Measurements from ENCODE around the gene UMODL1.

UMODL1 gene

GRCh38 chr21:42133131-42133530 is 62.0 kb downstream of the UMODL1 start:
- Histone ChIP-seq H3K27me3 (ENCODE audit: control insufficient read depth, insufficient read depth, low read length) (peaks cover 51% of the 10 kb centered on the region), H3K9me3 (replicated peaks; ENCODE audit: low read length) (no peaks in the 10 kb centered on the region), H3K36me3 (ENCODE audit: insufficient read depth, low read length) (no peaks in the 10 kb centered on the region), H3K4me1 (ENCODE audit: control insufficient read depth, insufficient read depth, low read length) (no peaks in the 10 kb centered on the region), H3K9ac (ENCODE audit: low read depth, low read length) (no peak overlapping the region), H3K4me2 (ENCODE audit: low read length) (no peak overlapping the region), H3K4me3 (ENCODE audit: low read length) (no peak overlapping the region)

GRCh38 chr21:42135386-42136052 is 64.4 kb downstream of the UMODL1 start:
- Histone ChIP-seq H3K9me3 (replicated peaks; ENCODE audit: low read length) (no peaks in the 10 kb centered on the region), H3K4me1 (ENCODE audit: control insufficient read depth, insufficient read depth, low read length) (no peaks in the 10 kb centered on the region), H3K27me3 (ENCODE audit: control insufficient read depth, insufficient read depth, low read length) (peaks cover 39% of the 10 kb centered on the region), H3K4me3 (ENCODE audit: low read length) (no peak overlapping the region), H3K9ac (ENCODE audit: low read depth, low read length) (no peak overlapping the region), H3K36me3 (ENCODE audit: insufficient read depth, low read length) (no peaks in the 10 kb centered on the region), H3K4me2 (ENCODE audit: low read length) (no peak overlapping the region)

GRCh38 chr21:42137191-42137904 is 66.2 kb downstream of the UMODL1 start:
- Histone ChIP-seq H3K4me3 (ENCODE audit: low read length) (no peak overlapping the region), H3K4me1 (ENCODE audit: control insufficient read depth, insufficient read depth, low read length) (no peaks in the 10 kb centered on the region), H3K27me3 (ENCODE audit: control insufficient read depth, insufficient read depth, low read length) (peaks cover 31% of the 10 kb centered on the region), H3K9ac (ENCODE audit: low read depth, low read length) (no peak overlapping the region), H3K4me2 (ENCODE audit: low read length) (no peak overlapping the region), H3K9me3 (replicated peaks; ENCODE audit: low read length) (no peaks in the 10 kb centered on the region), H3K36me3 (ENCODE audit: insufficient read depth, low read length) (no peaks in the 10 kb centered on the region)

- Histone ChIP-seq H3K27me3 (ENCODE audit: control insufficient read depth, insufficient read depth, low read length) (peaks cover 23% of the 10 kb centered on the region), H3K9me3 (replicated peaks; ENCODE audit: low read length) (no peaks in the 10 kb centered on the region), H3K4me2 (ENCODE audit: low read length) (no peak overlapping the region), H3K4me3 (ENCODE audit: low read length) (no peak overlapping the region), H3K4me1 (ENCODE audit: control insufficient read depth, insufficient read depth, low read length) (no peaks in the 10 kb centered on the region), H3K36me3 (ENCODE audit: insufficient read depth, low read length) (no peaks in the 10 kb centered on the region), H3K9ac (ENCODE audit: low read depth, low read length) (no peak overlapping the region)
These were observed 69.2 kb downstream of the UMODL1 start for GRCh38 chr21:42140196-42140934.

- no peaks in the 10 kb centered on the region for H3K9me3 ChIP-seq (replicated peaks; ENCODE audit: low read length)
- no peak overlapping the region for H3K9ac ChIP-seq (ENCODE audit: low read depth, low read length)
- no peaks in the 10 kb centered on the region for H3K36me3 ChIP-seq (ENCODE audit: insufficient read depth, low read length)
- H3K4me2 ChIP-seq (ENCODE audit: low read length), result no peak overlapping the region
- no peaks in the 10 kb centered on the region for H3K4me1 ChIP-seq (ENCODE audit: control insufficient read depth, insufficient read depth, low read length)
- H3K27me3 ChIP-seq (ENCODE audit: control insufficient read depth, insufficient read depth, low read length), result peaks cover 11% of the 10 kb centered on the region
- no peak overlapping the region for H3K4me3 ChIP-seq (ENCODE audit: low read length)
These were observed 70.5 kb downstream of the UMODL1 start for GRCh38 chr21:42141643-42142042.

- H3K4me1 ChIP-seq (ENCODE audit: control insufficient read depth, insufficient read depth, low read length), result no peaks in the 10 kb centered on the region
These were observed 71.0 kb downstream of the UMODL1 start for GRCh38 chr21:42142141-42142540.

GRCh38 chr21:42142627-42143026 is 71.5 kb downstream of the UMODL1 start:
- Histone ChIP-seq H3K27me3 (ENCODE audit: control insufficient read depth, insufficient read depth, low read length) (peaks cover 14% of the 10 kb centered on the region), H3K9ac (ENCODE audit: low read depth, low read length) (no peak overlapping the region), H3K4me1 (ENCODE audit: control insufficient read depth, insufficient read depth, low read length) (no peaks in the 10 kb centered on the region), H3K9me3 (replicated peaks; ENCODE audit: low read length) (no peaks in the 10 kb centered on the region), H3K36me3 (ENCODE audit: insufficient read depth, low read length) (no peaks in the 10 kb centered on the region), H3K4me2 (ENCODE audit: low read length) (no peak overlapping the region), H3K4me3 (ENCODE audit: low read length) (no peak overlapping the region)

More at GRCh38 chr21:42142141-42142540, 71.0 kb downstream of the UMODL1 start:
- Histone ChIP-seq H3K9me3 (replicated peaks; ENCODE audit: low read length) (no peaks in the 10 kb centered on the region), H3K4me2 (ENCODE audit: low read length) (no peak overlapping the region), H3K9ac (ENCODE audit: low read depth, low read length) (no peak overlapping the region), H3K36me3 (ENCODE audit: insufficient read depth, low read length) (no peaks in the 10 kb centered on the region), H3K27me3 (ENCODE audit: control insufficient read depth, insufficient read depth, low read length) (peaks cover 10% of the 10 kb centered on the region), H3K4me3 (ENCODE audit: low read length) (no peak overlapping the region)

- Histone ChIP-seq H3K9me3 (replicated peaks; ENCODE audit: low read length) (no peaks in the 10 kb centered on the region), H3K4me3 (ENCODE audit: low read length) (no peak overlapping the region), H3K4me1 (ENCODE audit: control insufficient read depth, insufficient read depth, low read length) (no peaks in the 10 kb centered on the region), H3K4me2 (ENCODE audit: low read length) (no peak overlapping the region), H3K27me3 (ENCODE audit: control insufficient read depth, insufficient read depth, low read length) (peaks cover 12% of the 10 kb centered on the region), H3K36me3 (ENCODE audit: insufficient read depth, low read length) (no peaks in the 10 kb centered on the region), H3K9ac (ENCODE audit: low read depth, low read length) (no peak overlapping the region)
These were observed 72.0 kb downstream of the UMODL1 start for GRCh38 chr21:42143111-42143510.

- H3K27me3 ChIP-seq (ENCODE audit: control insufficient read depth, insufficient read depth, low read length), result peaks cover 15% of the 10 kb centered on the region
- no peak overlapping the region for H3K4me3 ChIP-seq (ENCODE audit: low read length)
- no peaks in the 10 kb centered on the region for H3K4me1 ChIP-seq (ENCODE audit: control insufficient read depth, insufficient read depth, low read length)
- no peak overlapping the region for H3K4me2 ChIP-seq (ENCODE audit: low read length)
- no peaks in the 10 kb centered on the region for H3K9me3 ChIP-seq (replicated peaks; ENCODE audit: low read length)
- H3K9ac ChIP-seq (ENCODE audit: low read depth, low read length), result no peak overlapping the region
- no peaks in the 10 kb centered on the region for H3K36me3 ChIP-seq (ENCODE audit: insufficient read depth, low read length)
These were observed 73.1 kb downstream of the UMODL1 start for GRCh38 chr21:42144221-42144620.

- Histone ChIP-seq H3K4me3 (ENCODE audit: low read length) (no peak overlapping the region), H3K9ac (ENCODE audit: low read depth, low read length) (no peak overlapping the region), H3K4me2 (ENCODE audit: low read length) (no peak overlapping the region), H3K4me1 (ENCODE audit: control insufficient read depth, insufficient read depth, low read length) (no peaks in the 10 kb centered on the region), H3K9me3 (replicated peaks; ENCODE audit: low read length) (no peaks in the 10 kb centered on the region), H3K27me3 (ENCODE audit: control insufficient read depth, insufficient read depth, low read length) (peaks cover 15% of the 10 kb centered on the region), H3K36me3 (ENCODE audit: insufficient read depth, low read length) (no peaks in the 10 kb centered on the region)
These were observed 73.8 kb downstream of the UMODL1 start for GRCh38 chr21:42144679-42145568.
